Caco-2 (cell line): Measurements from ENCODE around the gene R3HDM1. TPM values are rescaled to one million over a fixed set of nuclear protein-coding genes. Genes with fewer than 3 reads are reported as not detected.

Experiments
- BruUV-seq: library from RNA; stranded (reverse); fragments of 400-500 nt; replicated peaks from 2 replicates; lab custom pipeline; 2021; lab: Mats Ljungman, UMichigan
- CTCF ChIA-PET: fragments of 300-600 bp; sonication (Branson Sonifier 250); formaldehyde crosslinking; loops from one replicate; lab custom pipeline; 2022; ENCODE audit warnings: antibody characterized with exemption; lab: Charles Lee
- POLR2A ChIA-PET: fragments of 300-600 bp; sonication (Branson Sonifier 250); formaldehyde crosslinking; loops from one replicate; lab custom pipeline; 2022; ENCODE audit warnings: antibody characterized with exemption; lab: Charles Lee
- DNase-seq, 2 experiments: peaks; one replicate each; pipeline versions ENCODE4 v3.0.0 to v3.0.0-alpha.2; 2020 to 2022
- H3K27me3 ChIP-seq: replicated peaks from 2 replicates; pipeline ENCODE4 v1.6.0; 2011; ENCODE audit warnings: low read length; ENCODE audit not compliant: control insufficient read depth, insufficient read depth
- H3K36me3 ChIP-seq: 2 replicates; pipeline ENCODE4 v1.5.1; 2011; ENCODE audit warnings: low read length; ENCODE audit not compliant: control insufficient read depth, insufficient read depth
- H3K4me1 ChIP-seq: fragments of 250-450 bp; sonication (Bioruptor Pico); 2 replicates; pipeline ENCODE4 v1.5.1; 2020; ENCODE audit warnings: mild to moderate bottlenecking
- H3K4me3 ChIP-seq: 2 replicates; pipeline ENCODE4 v1.5.1; 2011; ENCODE audit warnings: low read depth, mild to moderate bottlenecking, control low read depth, low read length
- H3K9me3 ChIP-seq: fragments of 250-450 bp; sonication (Bioruptor Pico); 2 replicates; pipeline ENCODE4 v1.5.1; 2020; ENCODE audit warnings: mild to moderate bottlenecking, moderate library complexity
- H3K27ac Mint-ChIP-seq: one replicate; pipeline ENCODE4 v1.8.0; 2022; ENCODE audit warnings: mixed read lengths; ENCODE audit not compliant: unreplicated experiment
- H3K27me3 Mint-ChIP-seq: one replicate; pipeline ENCODE4 v1.8.0; 2022; ENCODE audit warnings: mixed read lengths; ENCODE audit not compliant: insufficient read depth, unreplicated experiment
- H3K36me3 Mint-ChIP-seq: one replicate; pipeline ENCODE4 v1.8.0; 2022; ENCODE audit warnings: mild to moderate bottlenecking, mixed read lengths; ENCODE audit not compliant: insufficient read depth, unreplicated experiment
- H3K4me1 Mint-ChIP-seq: one replicate; pipeline ENCODE4 v1.8.0; 2022; ENCODE audit warnings: low read depth, mixed read lengths; ENCODE audit not compliant: unreplicated experiment
- H3K4me3 Mint-ChIP-seq: one replicate; pipeline ENCODE4 v1.8.0; 2022; ENCODE audit warnings: mild to moderate bottlenecking, moderate library complexity, mixed read lengths; ENCODE audit not compliant: unreplicated experiment
- H3K9me3 Mint-ChIP-seq: one replicate; pipeline ENCODE4 v1.8.0; 2022; ENCODE audit warnings: mixed read lengths; ENCODE audit not compliant: unreplicated experiment
- intact Hi-C: fragments of 100-400 bp; cut with micrococcal nuclease; formaldehyde crosslinking; loops from one replicate; pipeline ENCODE4 v1.10.0; 2022; ENCODE audit not compliant: unreplicated experiment
- total RNA-seq: library from RNA; stranded (reverse); gene quantifications from 2 replicates; pipeline ENCODE4 v1.2.3, GENCODE V29; 2022
- TF ChIP-seq, protein P1 (sequence below), 2 experiments: fragments of 200-600 bp in 1 of 2; IDR thresholded peaks; 1 replicate in 1 of 2; 2 replicates in 1 of 2; pipeline versions ENCODE4 v1.5.1 to v1.8.0; 2011 to 2022; ENCODE audit warnings: antibody characterized with exemption in 1 of 2, control low read depth in 1 of 2, inconsistent platforms in 1 of 2, low read depth in 1 of 2, low read length in 1 of 2, mild to moderate bottlenecking in 1 of 2, moderate library complexity in 1 of 2; ENCODE audit not compliant: insufficient read depth in 1 of 2, severe bottlenecking in 1 of 2, unreplicated experiment in 1 of 2

The R3HDM1 gene
- total RNA-seq, 1 experiment from 2014 or later: 44.4 TPM

DNA sequence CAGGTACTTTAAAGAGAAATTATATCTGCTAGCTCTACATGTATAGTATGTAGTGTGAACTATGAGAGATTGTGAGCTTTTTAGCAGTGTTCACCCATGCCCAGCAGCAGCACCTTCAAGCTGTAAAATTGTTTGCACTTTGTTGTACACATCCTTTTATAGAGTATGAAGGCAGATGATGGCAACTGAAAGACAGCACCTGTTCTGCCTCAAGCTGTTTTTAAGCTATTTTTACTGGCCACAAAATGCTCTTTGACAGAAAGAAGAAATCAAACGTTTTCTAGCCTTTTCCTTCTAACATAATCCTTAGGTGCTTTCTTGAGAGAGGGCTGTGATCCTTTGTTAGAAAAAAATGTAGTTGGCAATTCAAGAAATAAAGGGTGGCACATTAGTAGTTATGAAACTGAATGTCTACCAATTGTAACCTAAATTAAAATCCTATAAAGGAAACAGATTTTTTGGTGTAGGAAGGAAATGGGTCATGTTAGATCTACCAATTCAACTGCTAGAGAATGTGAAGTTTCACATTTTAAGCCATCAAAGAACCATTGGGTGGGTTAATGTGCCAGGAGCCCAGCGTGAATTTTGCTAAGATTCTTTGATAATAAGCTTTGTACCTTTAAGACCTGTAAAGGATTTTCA lies 59.5 kb downstream of the R3HDM1 start:
- no TSS peak for BruUV-seq

GRCh38 chr2:135600915-135601314 lies 69.6 kb downstream of the R3HDM1 start:
- H3K9me3 Mint-ChIP-seq: no peaks in the 10 kb centered on the region
- no peaks in the 10 kb centered on the region for H3K4me1 ChIP-seq
- H3K27ac Mint-ChIP-seq: no peak overlapping the region
- H3K4me3 ChIP-seq: no peak overlapping the region
- POLR2A ChIA-PET: no interaction called here
- H3K4me1 Mint-ChIP-seq: no peaks in the 10 kb centered on the region
- no peak overlapping the region for H3K4me3 Mint-ChIP-seq
- no peaks in the 10 kb centered on the region; the same call in 1 of the 2 replicates for H3K9me3 ChIP-seq
- no peaks in the 10 kb centered on the region for H3K27me3 Mint-ChIP-seq
- intact Hi-C loops: loop anchor here (1.0 to 5.0 kb wide), 2 partner anchors 128 to 599 kb away; no protein-coding TSS in a partner anchor
- no peaks in the 10 kb centered on the region for H3K27me3 ChIP-seq
- CTCF ChIA-PET: interaction anchor here (0.6 to 1.1 kb wide), 3 partner anchors 40 to 597 kb away, joined by 4 to 7 read pairs (median 5); no protein-coding TSS in a partner anchor
- peaks cover 10% of the 10 kb centered on the region for H3K36me3 Mint-ChIP-seq
- no TSS peak for BruUV-seq
- TF ChIP-seq, protein P1, sequence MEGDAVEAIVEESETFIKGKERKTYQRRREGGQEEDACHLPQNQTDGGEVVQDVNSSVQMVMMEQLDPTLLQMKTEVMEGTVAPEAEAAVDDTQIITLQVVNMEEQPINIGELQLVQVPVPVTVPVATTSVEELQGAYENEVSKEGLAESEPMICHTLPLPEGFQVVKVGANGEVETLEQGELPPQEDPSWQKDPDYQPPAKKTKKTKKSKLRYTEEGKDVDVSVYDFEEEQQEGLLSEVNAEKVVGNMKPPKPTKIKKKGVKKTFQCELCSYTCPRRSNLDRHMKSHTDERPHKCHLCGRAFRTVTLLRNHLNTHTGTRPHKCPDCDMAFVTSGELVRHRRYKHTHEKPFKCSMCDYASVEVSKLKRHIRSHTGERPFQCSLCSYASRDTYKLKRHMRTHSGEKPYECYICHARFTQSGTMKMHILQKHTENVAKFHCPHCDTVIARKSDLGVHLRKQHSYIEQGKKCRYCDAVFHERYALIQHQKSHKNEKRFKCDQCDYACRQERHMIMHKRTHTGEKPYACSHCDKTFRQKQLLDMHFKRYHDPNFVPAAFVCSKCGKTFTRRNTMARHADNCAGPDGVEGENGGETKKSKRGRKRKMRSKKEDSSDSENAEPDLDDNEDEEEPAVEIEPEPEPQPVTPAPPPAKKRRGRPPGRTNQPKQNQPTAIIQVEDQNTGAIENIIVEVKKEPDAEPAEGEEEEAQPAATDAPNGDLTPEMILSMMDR (IDR thresholded peaks at IDR 0.05; ENCODE audit: insufficient read depth in 1 of 2, low read depth in 1 of 2, low read length in 1 of 2, severe bottlenecking in 1 of 2, unreplicated experiment in 1 of 2): no peak
- no peaks in the 10 kb centered on the region for H3K36me3 ChIP-seq
- no peak for DNase-seq

More for the DNA sequence above, 59.5 kb downstream of the R3HDM1 start:
- ChIA-PET CTCF (no interaction called here), POLR2A (no interaction called here)
- intact Hi-C loops: no loop called here
- Histone ChIP-seq H3K4me3 (no peak overlapping the region), H3K9me3 (no peaks in the 10 kb centered on the region; the same call in 1 of the 2 replicates), H3K36me3 (no peaks in the 10 kb centered on the region), H3K27me3 (no peaks in the 10 kb centered on the region), H3K4me1 (peaks cover 6% of the 10 kb centered on the region; the same call in 1 of the 2 replicates)
- H3K4me1 Mint-ChIP-seq: peaks cover 6% of the 10 kb centered on the region
- H3K9me3 Mint-ChIP-seq: no peaks in the 10 kb centered on the region
- no peak for DNase-seq
- H3K27ac Mint-ChIP-seq: no peak overlapping the region
- TF ChIP-seq, protein P1 (IDR thresholded peaks at IDR 0.05; ENCODE audit: insufficient read depth in 1 of 2, low read depth in 1 of 2, low read length in 1 of 2, severe bottlenecking in 1 of 2, unreplicated experiment in 1 of 2): no peak
- H3K4me3 Mint-ChIP-seq: no peak overlapping the region
- no peaks in the 10 kb centered on the region for H3K36me3 Mint-ChIP-seq
- H3K27me3 Mint-ChIP-seq: no peaks in the 10 kb centered on the region

- no peak overlapping the region for H3K4me3 Mint-ChIP-seq
- H3K4me3 ChIP-seq: no peak overlapping the region
- H3K36me3 ChIP-seq: no peaks in the 10 kb centered on the region
- BruUV-seq: no TSS peak
- no peak overlapping the region for H3K27ac Mint-ChIP-seq
- H3K27me3 Mint-ChIP-seq: no peaks in the 10 kb centered on the region
- H3K4me1 Mint-ChIP-seq: no peaks in the 10 kb centered on the region
- peaks cover 16% of the 10 kb centered on the region for H3K36me3 Mint-ChIP-seq
- no peaks in the 10 kb centered on the region for H3K4me1 ChIP-seq
- no peaks in the 10 kb centered on the region for H3K27me3 ChIP-seq
- ChIA-PET POLR2A (no interaction called here), CTCF (no interaction called here)
- H3K9me3 Mint-ChIP-seq: no peaks in the 10 kb centered on the region
- TF ChIP-seq, protein P1 (IDR thresholded peaks at IDR 0.05; ENCODE audit: insufficient read depth in 1 of 2, low read depth in 1 of 2, low read length in 1 of 2, severe bottlenecking in 1 of 2, unreplicated experiment in 1 of 2): no peak
- no peak for DNase-seq
- intact Hi-C loops: loop anchor here (5.0 kb wide), 1 partner anchor 601 kb away; no protein-coding TSS in a partner anchor
- H3K9me3 ChIP-seq: no peaks in the 10 kb centered on the region
Observed at GRCh38 chr2:135603543-135603942, 72.3 kb downstream of the R3HDM1 start.
